HCT116 (cell line): ENCODE data around the gene CHD9NB. TPM values are rescaled to one million over a fixed set of nuclear protein-coding genes. Genes with fewer than 3 reads are reported as not detected.
A peak's percentile ranks its signal among the peaks of the same experiment; 100 is the strongest.

Experiments
- ATAC-seq: fragments of 200-7000 bp; cut with Tn5 transposase; 2 replicates; pipeline ENCODE4 v1.9.1; 2020; ENCODE audit warnings: mild to moderate bottlenecking, moderate library complexity
- BruUV-seq: library from RNA; stranded (reverse); fragments of 400-500 nt; replicated peaks from 2 replicates; lab custom pipeline; 2021; lab: Mats Ljungman, UMichigan
- CTCF ChIA-PET: fragments of 300-600 bp; sonication (Branson Sonifier 250); formaldehyde crosslinking; loops from one replicate; lab custom pipeline; 2021; ENCODE audit warnings: antibody characterized with exemption; lab: Charles Lee
- POLR2A ChIA-PET: fragments of 300-600, 350-600 bp; sonication (Branson Sonifier 250); formaldehyde crosslinking; loops from one replicate; lab custom pipeline; 2021; ENCODE audit warnings: antibody characterized with exemption; lab: Charles Lee
- RAD21 ChIA-PET, 2 experiments: fragments of 300-600 bp; sonication (Branson Sonifier 250); formaldehyde crosslinking; loops; one replicate each; lab custom pipeline; 2023; ENCODE audit warnings: low total read pairs in 2 of 2; ENCODE audit not compliant: uncharacterized antibody in 2 of 2, unreplicated experiment in 2 of 2, low non-redundant PET in 1 of 2; lab: Charles Lee
- DNase-seq: peaks from one replicate; pipeline ENCODE4 v3.0.0-alpha.2; 2010; ENCODE audit warnings: low read depth, low spot score
- H2AFZ ChIP-seq: fragments of 200-600 bp; shearing (Covaris generic), sonication (generic); 2 replicates; pipeline ENCODE4 v1.6.1; 2017; ENCODE audit warnings: low read depth, mixed run types, mixed read lengths, antibody characterized with exemption, low read length; ENCODE audit not compliant: poor library complexity, severe bottlenecking
- H3K27ac ChIP-seq: 2 replicates; pipeline ENCODE4 v1.5.1; 2012; ENCODE audit warnings: low read depth, low read length
- H3K27me3 ChIP-seq: fragments of 200-600 bp; sonication (generic); 2 replicates; pipeline ENCODE4 v1.6.1; 2016; ENCODE audit warnings: mixed run types, low read length, mixed read lengths; ENCODE audit not compliant: insufficient read depth
- H3K36me3 ChIP-seq, 2 experiments: fragments of 200-500 bp in 1 of 2; fragments of 200-600 bp in 1 of 2; sonication (Bioruptor generic) in 1 of 2; sonication (generic) in 1 of 2; 2 replicates each; pipeline versions ENCODE4 v1.5.1 to v1.6.1; 2014 to 2016; ENCODE audit warnings: low read length in 2 of 2, inconsistent platforms in 1 of 2, mixed read lengths in 1 of 2, mixed run types in 1 of 2; ENCODE audit not compliant: insufficient read depth in 2 of 2, control insufficient read depth in 1 of 2
- H3K4me1 ChIP-seq, 2 experiments: fragments of 200-600 bp in 1 of 2; sonication (generic) in 1 of 2; 2 replicates each; pipeline versions ENCODE4 v1.5.1 to v1.6.1; 2012 to 2017; ENCODE audit warnings: low read length in 2 of 2, inconsistent platforms in 1 of 2, mild to moderate bottlenecking in 1 of 2, mixed read lengths in 1 of 2, mixed run types in 1 of 2, moderate library complexity in 1 of 2; ENCODE audit not compliant: insufficient read depth in 2 of 2, control insufficient read depth in 1 of 2
- H3K4me2 ChIP-seq: fragments of 200-600 bp; sonication (generic); 2 replicates; pipeline ENCODE4 v1.6.1; 2017; ENCODE audit warnings: mixed run types, low read length, mixed read lengths
- H3K4me3 ChIP-seq, 2 experiments: fragments of 200-600 bp in 1 of 2; sonication (generic) in 1 of 2; replicated peaks in 1 of 2; 2 replicates each; pipeline ENCODE4 v1.5.1; 2011 to 2016; ENCODE audit warnings: low read length in 2 of 2, control low read depth in 1 of 2, low read depth in 1 of 2, mild to moderate bottlenecking in 1 of 2, mixed read lengths in 1 of 2, mixed run types in 1 of 2
- H3K79me2 ChIP-seq: fragments of 200-600 bp; sonication (generic); 2 replicates; pipeline ENCODE4 v1.6.1; 2017; ENCODE audit warnings: mild to moderate bottlenecking, mixed run types, low read length, moderate library complexity, mixed read lengths; ENCODE audit not compliant: insufficient read depth
- H3K9ac ChIP-seq: fragments of 200-600 bp; sonication (generic); 2 replicates; pipeline ENCODE4 v1.6.1; 2016; ENCODE audit warnings: low read length, mixed read lengths
- H3K9me2 ChIP-seq: fragments of 200-600 bp; sonication (generic), shearing (Covaris generic); 2 replicates; pipeline ENCODE4 v1.6.1; 2017; ENCODE audit warnings: mixed run types, mild to moderate bottlenecking, moderate library complexity; ENCODE audit not compliant: insufficient read depth
- H3K9me3 ChIP-seq, 2 experiments: fragments of 200-500 bp in 1 of 2; fragments of 200-600 bp in 1 of 2; sonication (Bioruptor generic) in 1 of 2; sonication (generic) in 1 of 2; 2 replicates each; pipeline ENCODE4 v1.6.1; 2014 to 2017; ENCODE audit warnings: low read length in 2 of 2, mixed read lengths in 2 of 2, inconsistent platforms in 1 of 2, low read depth in 1 of 2, mild to moderate bottlenecking in 1 of 2, mixed run types in 1 of 2, moderate library complexity in 1 of 2; ENCODE audit not compliant: control insufficient read depth in 1 of 2, insufficient read depth in 1 of 2
- H4K20me1 ChIP-seq: fragments of 200-600 bp; sonication (generic), shearing (Covaris generic); 2 replicates; pipeline ENCODE4 v1.6.1; 2017; ENCODE audit warnings: mixed run types, mild to moderate bottlenecking, moderate library complexity; ENCODE audit not compliant: insufficient read depth
- CTCF ChIP-seq, 3 experiments: fragments of 200-600 bp in 1 of 3; sonication (generic) in 1 of 3; IDR thresholded peaks in 2 of 3; conservative IDR thresholded peaks in 1 of 3; 2 replicates each; pipeline ENCODE4 v1.5.1; 2012 to 2017; ENCODE audit warnings: low read depth in 2 of 3, low read length in 2 of 3, antibody characterized with exemption in 1 of 3, borderline replicate concordance in 1 of 3, control low read depth in 1 of 3, mild to moderate bottlenecking in 1 of 3, mixed read lengths in 1 of 3, mixed run types in 1 of 3, moderate library complexity in 1 of 3; ENCODE audit not compliant: insufficient read depth in 1 of 3
- EGR1 ChIP-seq: IDR thresholded peaks from 2 replicates; pipeline ENCODE4 v1.6.1; 2012; ENCODE audit warnings: low read depth
- POLR2AphosphoS5 ChIP-seq: IDR thresholded peaks from 2 replicates; pipeline ENCODE4 v1.6.1; 2011; ENCODE audit warnings: mild to moderate bottlenecking, low read depth, low read length, moderate library complexity
- RAD21 ChIP-seq: IDR thresholded peaks from 2 replicates; pipeline ENCODE4 v1.6.1; 2012; ENCODE audit warnings: low read depth, mild to moderate bottlenecking
- intact Hi-C: fragments of 100-400 bp; cut with micrococcal nuclease; formaldehyde crosslinking; loops from 2 replicates; pipeline ENCODE4 v1.10.0; 2022
- total RNA-seq: library from RNA; stranded (reverse); gene quantifications from one replicate; pipeline ENCODE4 v1.2.1, GENCODE V29; 2021; ENCODE audit not compliant: unreplicated experiment

Gene CHD9NB
- total RNA-seq, 1 experiment from 2014 or later: 1.2 TPM

DNA sequence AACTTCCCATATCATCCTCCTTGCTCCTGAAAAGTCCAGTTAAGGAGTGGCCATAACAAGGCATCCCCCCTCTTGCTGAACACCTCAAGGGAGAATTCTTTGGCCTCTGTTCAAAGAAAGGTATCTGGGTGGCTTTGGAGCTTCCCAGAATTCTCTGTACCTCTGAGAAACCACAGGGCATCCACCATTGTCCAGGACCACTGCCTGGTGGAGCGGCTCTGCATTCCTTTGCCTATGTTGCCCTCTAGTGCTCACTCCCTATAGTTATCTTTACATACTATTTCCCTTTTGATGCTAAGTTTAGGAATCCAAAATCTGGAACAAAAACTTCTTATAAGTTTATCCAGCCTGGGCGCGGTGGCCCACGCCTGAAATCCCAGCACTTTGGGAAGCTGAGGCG is 30.3 kb downstream of the CHD9NB start:
- no peak overlapping the region for H2AFZ ChIP-seq
- no peak overlapping the region for H3K4me2 ChIP-seq
- ChIA-PET CTCF (interaction anchor here (0.7 to 2.4 kb wide), 5 partner anchors 45 to 831 kb away, joined by 3 to 9 read pairs (median 3); no protein-coding TSS in a partner anchor), RAD21 (interaction anchor here in 1 of 2 experiments (0.6 to 2.2 kb wide), 2 partner anchors 325 to 831 kb away, joined by 4 to 5 read pairs; no protein-coding TSS in a partner anchor), POLR2A (no interaction called here)
- ATAC-seq: peak; percentile 97
- H3K4me1 ChIP-seq: no peaks in the 10 kb centered on the region
- H3K27ac ChIP-seq: no peak overlapping the region
- BruUV-seq: no TSS peak
- no peaks in the 10 kb centered on the region for H3K79me2 ChIP-seq
- intact Hi-C loops: loop anchor here (1.0 kb wide), 2 partner anchors 110 to 831 kb away; no protein-coding TSS in a partner anchor
- peak; percentile 41 for DNase-seq
- H4K20me1 ChIP-seq: no peaks in the 10 kb centered on the region
- H3K27me3 ChIP-seq: no peaks in the 10 kb centered on the region
- no peak overlapping the region for H3K4me3 ChIP-seq
- H3K9me3 ChIP-seq: no peaks in the 10 kb centered on the region
- H3K9me2 ChIP-seq: no peaks in the 10 kb centered on the region
- H3K36me3 ChIP-seq: no peaks in the 10 kb centered on the region
- TF ChIP-seq EGR1 (no peak), RAD21 (peak; percentile 79), CTCF (IDR thresholded peaks at IDR 0.05 in 2 of 3, conservative IDR thresholded peaks at IDR 0.05 in 1 of 3; ENCODE audit: borderline replicate concordance in 1 of 3, insufficient read depth in 1 of 3, low read depth in 2 of 3, low read length in 2 of 3) (peak; percentile 45 to 68 (median 47); a peak in 4 of 6 replicates)
- TF ChIP-seq, all 23 proteins: peak for 2
- no peak overlapping the region for H3K9ac ChIP-seq

GRCh38 chr16:53018834-53019416 is 33.8 kb downstream of the CHD9NB start:
- CTCF ChIA-PET: interaction anchor here (0.6 kb wide), 1 partner anchor 87 kb away, joined by 3 read pairs; no protein-coding TSS in a partner anchor
- intact Hi-C loops: no loop called here
- Histone ChIP-seq H3K9me2 (no peaks in the 10 kb centered on the region), H3K27ac (no peak overlapping the region), H3K4me1 (no peaks in the 10 kb centered on the region), H3K4me2 (no peak overlapping the region), H3K79me2 (no peaks in the 10 kb centered on the region), H3K27me3 (0 out of 2 replicates have a peak, but pooled peaks cover 5% of the 10 kb centered on the region), H3K9me3 (no peaks in the 10 kb centered on the region), H3K4me3 (no peak overlapping the region), H2AFZ (no peak overlapping the region), H4K20me1 (no peaks in the 10 kb centered on the region), H3K36me3 (no peaks in the 10 kb centered on the region), H3K9ac (no peak overlapping the region)
- no peak for TF ChIP-seq POLR2AphosphoS5
- RAD21 ChIA-PET: no interaction called here
- POLR2A ChIA-PET: no interaction called here
- no TSS peak for BruUV-seq
- ATAC-seq: no peak
- no peak for DNase-seq
